ENCODE measurements around the gene TCERG1L.
"Not testable (repeated sequence)": the region's sequence is repeated elsewhere in the genome, so short reads cannot be mapped to it uniquely, and the experiment has no call there.

The TCERG1L gene

GRCh38 chr10:131248376-131249165 is 63.0 kb downstream of the TCERG1L start:
- DNase-seq (ENCODE audit: low read depth) = no peak

- no peak for DNase-seq (ENCODE audit: low read depth)
Measured at GRCh38 chr10:131247873-131248272, 63.6 kb downstream of the TCERG1L start.

- no peak for DNase-seq (ENCODE audit: low read depth)
Measured at GRCh38 chr10:131246775-131247174, 64.7 kb downstream of the TCERG1L start.

GRCh38 chr10:131246089-131246488 is 65.4 kb downstream of the TCERG1L start:
- DNase-seq (ENCODE audit: low read depth) = no peak

- no peak for DNase-seq (ENCODE audit: low read depth)
Measured at GRCh38 chr10:131245475-131246059, 66.0 kb downstream of the TCERG1L start.

GRCh38 chr10:131244836-131245235 is 66.7 kb downstream of the TCERG1L start:
- no peak for DNase-seq (ENCODE audit: low read depth)

GRCh38 chr10:131243076-131243475 is 68.4 kb downstream of the TCERG1L start:
- no peak for DNase-seq (ENCODE audit: low read depth)

GRCh38 chr10:131242007-131242406 is 69.5 kb downstream of the TCERG1L start:
- DNase-seq (ENCODE audit: low read depth) = no peak

- DNase-seq (ENCODE audit: low read depth) = no peak
Measured at GRCh38 chr10:131240691-131241090, 70.8 kb downstream of the TCERG1L start.

- DNase-seq (ENCODE audit: low read depth) = no peak
Measured at GRCh38 chr10:131239926-131240325, 71.6 kb downstream of the TCERG1L start.

- no peak for DNase-seq (ENCODE audit: low read depth)
Measured at GRCh38 chr10:131239450-131239849, 72.1 kb downstream of the TCERG1L start.

GRCh38 chr10:131238669-131239280 is 72.7 kb downstream of the TCERG1L start:
- no peak for DNase-seq (ENCODE audit: low read depth)

GRCh38 chr10:131237991-131238651 is 73.4 kb downstream of the TCERG1L start:
- DNase-seq (ENCODE audit: low read depth) = no peak

- not testable (repeated sequence) for DNase-seq (ENCODE audit: low read depth)
Measured at GRCh38 chr10:131234606-131235005, 76.9 kb downstream of the TCERG1L start.

- no peak for DNase-seq (ENCODE audit: low read depth)
Measured at GRCh38 chr10:131233611-131234258, 77.8 kb downstream of the TCERG1L start.

GRCh38 chr10:131231965-131232541 is 79.5 kb downstream of the TCERG1L start:
- DNase-seq (ENCODE audit: low read depth) = no peak

GRCh38 chr10:131231323-131231964 is 80.1 kb downstream of the TCERG1L start:
- DNase-seq (ENCODE audit: low read depth) = no peak

- no peak for DNase-seq (ENCODE audit: low read depth)
Measured at GRCh38 chr10:131230641-131231322, 80.7 kb downstream of the TCERG1L start.

- no peak for DNase-seq (ENCODE audit: low read depth)
Measured at GRCh38 chr10:131230166-131230565, 81.4 kb downstream of the TCERG1L start.

- no peak for DNase-seq (ENCODE audit: low read depth)
Measured at GRCh38 chr10:131227163-131227740, 84.3 kb downstream of the TCERG1L start.

All from stimulated activated CD8-positive, alpha-beta memory T cell treated with anti-CD3 and anti-CD28 coated beads, Interleukin-15, amount 100 ng/mL, for 24 hours (primary cell).